ENCODE results near the gene HEATR5A.
"Not testable (repeated sequence)": the region's sequence is repeated elsewhere in the genome, so short reads cannot be mapped to it uniquely, and the experiment has no call there.

HEATR5A gene

DNA sequence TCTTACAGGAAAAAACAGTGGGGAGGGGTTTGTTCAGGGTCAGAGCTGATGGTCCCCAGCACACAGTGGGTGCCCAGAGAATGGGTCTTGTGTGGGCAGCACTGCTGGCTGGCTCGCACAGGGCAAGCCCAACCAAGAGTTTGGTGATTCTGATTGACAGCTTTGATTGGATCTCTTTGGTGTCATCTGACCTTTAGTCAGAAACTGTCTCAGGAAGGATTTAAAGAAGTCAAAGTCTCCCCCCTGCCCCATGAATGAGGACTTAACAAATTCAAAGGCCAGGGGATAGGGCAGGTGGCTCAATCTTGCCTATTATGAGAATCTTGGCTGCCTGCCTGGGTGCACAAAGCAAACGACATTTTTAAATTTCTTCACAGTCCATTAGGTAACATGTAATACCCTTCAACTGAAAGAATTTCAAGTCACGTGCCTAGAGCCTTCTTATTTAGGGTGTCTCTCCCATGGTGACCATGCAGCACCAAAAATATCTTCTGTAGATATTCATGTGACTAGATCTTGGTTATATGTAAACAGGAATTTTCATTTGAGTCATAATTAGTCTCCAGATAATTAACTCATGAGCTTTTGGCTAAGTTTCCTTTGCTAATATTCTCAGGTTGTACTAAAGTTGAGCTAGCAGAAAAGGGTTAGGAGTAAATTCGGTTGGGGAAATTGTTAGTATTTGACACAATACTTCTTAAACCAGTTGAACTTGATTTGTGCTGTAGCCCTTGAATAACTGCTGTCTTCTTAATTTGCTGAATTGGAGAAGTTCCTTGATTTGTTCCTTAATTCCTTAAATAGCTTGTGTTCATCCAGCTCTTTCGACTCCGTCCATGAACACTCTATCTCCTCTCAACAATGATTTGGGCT is 158.3 kb downstream of the HEATR5A start:
- TF ChIP-seq, protein P1, sequence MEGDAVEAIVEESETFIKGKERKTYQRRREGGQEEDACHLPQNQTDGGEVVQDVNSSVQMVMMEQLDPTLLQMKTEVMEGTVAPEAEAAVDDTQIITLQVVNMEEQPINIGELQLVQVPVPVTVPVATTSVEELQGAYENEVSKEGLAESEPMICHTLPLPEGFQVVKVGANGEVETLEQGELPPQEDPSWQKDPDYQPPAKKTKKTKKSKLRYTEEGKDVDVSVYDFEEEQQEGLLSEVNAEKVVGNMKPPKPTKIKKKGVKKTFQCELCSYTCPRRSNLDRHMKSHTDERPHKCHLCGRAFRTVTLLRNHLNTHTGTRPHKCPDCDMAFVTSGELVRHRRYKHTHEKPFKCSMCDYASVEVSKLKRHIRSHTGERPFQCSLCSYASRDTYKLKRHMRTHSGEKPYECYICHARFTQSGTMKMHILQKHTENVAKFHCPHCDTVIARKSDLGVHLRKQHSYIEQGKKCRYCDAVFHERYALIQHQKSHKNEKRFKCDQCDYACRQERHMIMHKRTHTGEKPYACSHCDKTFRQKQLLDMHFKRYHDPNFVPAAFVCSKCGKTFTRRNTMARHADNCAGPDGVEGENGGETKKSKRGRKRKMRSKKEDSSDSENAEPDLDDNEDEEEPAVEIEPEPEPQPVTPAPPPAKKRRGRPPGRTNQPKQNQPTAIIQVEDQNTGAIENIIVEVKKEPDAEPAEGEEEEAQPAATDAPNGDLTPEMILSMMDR (IDR thresholded peaks at IDR 0.05; ENCODE audit: low read depth, low read length) = no peak
- H3K4me3 ChIP-seq (ENCODE audit: low read depth, low read length) = no peak overlapping the region
- peak; percentile 52 for DNase-seq (ENCODE audit: low read depth, low spot score)
- in situ Hi-C loops (cut with HindIII; ENCODE audit: low sequenced_read_pairs) = no loop called here

DNA sequence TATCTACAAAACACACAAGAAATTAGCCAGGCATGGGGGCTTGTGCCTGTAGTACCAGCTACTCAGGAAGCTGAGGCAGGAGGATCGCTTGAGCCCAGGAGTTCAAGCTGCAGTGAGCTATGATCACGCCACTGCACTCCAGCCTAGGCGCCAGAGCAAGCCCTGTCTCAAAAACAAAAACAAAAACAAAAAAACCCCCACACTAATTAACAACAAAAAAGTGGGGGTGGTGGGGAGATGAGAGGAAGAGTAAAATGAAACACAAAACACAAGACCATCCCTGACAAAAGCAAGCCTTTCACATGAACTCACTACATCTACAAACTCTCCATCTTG is 158.9 kb downstream of the HEATR5A start:
- DNase-seq (ENCODE audit: low read depth, low spot score) = no peak
- in situ Hi-C loops (cut with HindIII; ENCODE audit: low sequenced_read_pairs) = no loop called here
- TF ChIP-seq, protein P1 (IDR thresholded peaks at IDR 0.05; ENCODE audit: low read depth, low read length) = no peak
- H3K4me3 ChIP-seq (ENCODE audit: low read depth, low read length) = no peak overlapping the region

DNA sequence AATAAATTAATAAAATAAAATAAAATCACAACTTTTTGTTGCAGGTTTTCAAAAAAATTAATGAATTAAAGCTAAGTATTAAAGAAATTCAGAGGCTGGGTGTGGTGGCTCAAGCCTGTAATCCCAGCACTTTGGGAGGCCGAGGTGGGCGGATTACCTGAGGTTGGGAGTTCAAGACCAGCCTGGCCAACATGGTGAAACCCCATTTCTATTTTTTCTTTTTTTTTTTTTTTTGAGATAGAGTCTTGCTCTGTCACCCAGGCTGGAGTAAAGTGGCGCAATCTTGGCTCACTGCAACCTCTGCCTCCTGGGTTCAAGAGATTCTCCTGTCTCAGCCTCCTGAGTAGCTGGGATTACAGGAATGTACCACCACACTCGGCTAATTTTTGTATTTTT is 161.3 kb downstream of the HEATR5A start:
- DNase-seq (ENCODE audit: low read depth, low spot score); H3K4me3 ChIP-seq (ENCODE audit: low read depth, low read length); in situ Hi-C loops (cut with HindIII; ENCODE audit: low sequenced_read_pairs): not testable (repeated sequence)

DNA sequence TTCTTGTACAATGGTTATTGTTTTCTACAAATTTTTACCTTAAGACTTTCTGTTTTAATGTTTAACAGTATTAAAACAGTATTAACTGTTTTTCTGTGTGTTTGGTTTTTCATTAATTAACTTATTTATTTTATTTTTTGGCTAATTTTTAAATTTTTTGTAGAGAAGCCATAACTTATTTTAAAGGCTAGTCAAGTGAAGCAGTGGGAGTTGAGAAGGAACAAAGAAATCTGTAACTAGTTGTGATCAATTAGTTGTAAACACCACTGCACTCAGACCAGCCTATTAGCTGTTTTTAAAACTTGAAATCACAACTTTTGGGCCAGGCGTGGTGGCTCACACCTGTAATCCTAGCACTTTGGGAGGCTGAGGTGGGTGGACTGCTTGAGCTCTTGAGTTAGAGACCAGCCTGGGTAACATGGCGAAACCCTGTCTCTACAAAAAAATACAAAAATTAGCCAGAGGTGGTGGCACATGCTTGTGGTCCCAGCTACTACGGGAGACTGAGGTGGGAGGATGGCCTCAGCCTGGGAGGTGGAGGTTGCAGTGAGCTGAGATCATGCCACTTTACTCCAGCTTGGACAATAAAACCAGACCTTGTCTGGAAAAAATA is 161.8 kb downstream of the HEATR5A start:
- no peak overlapping the region for H3K4me3 ChIP-seq (ENCODE audit: low read depth, low read length)
- DNase-seq (ENCODE audit: low read depth, low spot score) = no peak
- in situ Hi-C loops (cut with HindIII; ENCODE audit: low sequenced_read_pairs) = no loop called here
- TF ChIP-seq, protein P1 (IDR thresholded peaks at IDR 0.05; ENCODE audit: low read depth, low read length) = no peak

DNA sequence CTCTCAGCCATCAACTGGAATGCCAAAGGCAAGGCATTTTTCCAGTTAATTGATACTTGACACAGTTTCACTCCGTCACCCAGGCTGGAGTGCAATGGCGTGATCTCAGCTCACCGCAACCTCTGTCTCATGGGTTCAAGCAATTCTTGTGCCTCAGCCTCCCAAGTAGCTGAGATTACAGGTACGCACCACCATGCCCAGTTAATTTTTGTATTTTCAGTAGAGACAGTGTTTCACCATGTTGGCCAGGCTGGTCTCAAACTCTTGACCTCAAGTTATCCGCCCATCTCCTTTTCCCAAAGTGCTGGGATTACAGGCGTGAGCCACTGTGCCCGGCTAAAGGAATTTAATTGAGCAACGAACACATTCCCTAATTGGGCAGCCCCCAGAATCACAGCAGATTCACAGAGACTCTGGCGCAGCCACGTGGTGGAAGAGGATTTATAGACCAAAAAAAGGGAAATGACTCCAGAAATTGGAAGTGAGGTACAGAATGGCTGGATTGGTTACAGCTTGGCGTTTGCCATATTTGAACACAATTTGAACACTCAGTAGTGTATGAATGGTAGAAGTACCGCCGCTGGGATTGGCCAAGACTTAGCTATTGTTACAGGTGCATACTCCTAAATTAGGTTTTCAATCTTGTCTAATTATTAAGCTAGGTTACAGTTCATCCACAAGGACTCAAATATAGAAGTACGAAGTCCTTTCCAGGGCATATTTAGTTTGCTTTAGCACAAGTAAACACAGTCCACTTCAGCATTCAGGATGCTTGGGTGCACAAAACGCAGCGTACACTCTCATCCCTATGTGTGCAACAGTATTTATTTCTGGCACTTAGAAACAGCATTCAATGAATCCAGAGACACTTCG is 162.6 kb downstream of the HEATR5A start:
- DNase-seq (ENCODE audit: low read depth, low spot score); H3K4me3 ChIP-seq (ENCODE audit: low read depth, low read length); in situ Hi-C loops (cut with HindIII; ENCODE audit: low sequenced_read_pairs): not testable (repeated sequence)

DNA sequence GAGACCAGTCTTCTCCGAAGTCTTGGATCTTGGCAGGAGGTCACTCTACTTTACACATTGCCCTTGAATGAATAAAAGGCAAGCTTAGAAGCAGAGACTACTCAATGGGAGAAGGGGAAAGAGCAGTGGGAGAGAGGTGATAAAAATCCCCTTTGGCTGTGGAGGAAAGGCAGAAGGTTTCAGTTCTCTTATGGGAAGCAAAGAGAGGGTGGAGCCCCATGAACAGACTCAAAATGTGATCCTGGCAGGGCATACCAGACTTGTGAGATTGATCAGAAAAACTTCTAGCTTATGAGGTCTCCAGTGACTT is 163.2 kb downstream of the HEATR5A start:
- in situ Hi-C loops (cut with HindIII; ENCODE audit: low sequenced_read_pairs) = no loop called here
- no peak overlapping the region for H3K4me3 ChIP-seq (ENCODE audit: low read depth, low read length)
- TF ChIP-seq, protein P1 (IDR thresholded peaks at IDR 0.05; ENCODE audit: low read depth, low read length) = no peak
- DNase-seq (ENCODE audit: low read depth, low spot score) = no peak

DNA sequence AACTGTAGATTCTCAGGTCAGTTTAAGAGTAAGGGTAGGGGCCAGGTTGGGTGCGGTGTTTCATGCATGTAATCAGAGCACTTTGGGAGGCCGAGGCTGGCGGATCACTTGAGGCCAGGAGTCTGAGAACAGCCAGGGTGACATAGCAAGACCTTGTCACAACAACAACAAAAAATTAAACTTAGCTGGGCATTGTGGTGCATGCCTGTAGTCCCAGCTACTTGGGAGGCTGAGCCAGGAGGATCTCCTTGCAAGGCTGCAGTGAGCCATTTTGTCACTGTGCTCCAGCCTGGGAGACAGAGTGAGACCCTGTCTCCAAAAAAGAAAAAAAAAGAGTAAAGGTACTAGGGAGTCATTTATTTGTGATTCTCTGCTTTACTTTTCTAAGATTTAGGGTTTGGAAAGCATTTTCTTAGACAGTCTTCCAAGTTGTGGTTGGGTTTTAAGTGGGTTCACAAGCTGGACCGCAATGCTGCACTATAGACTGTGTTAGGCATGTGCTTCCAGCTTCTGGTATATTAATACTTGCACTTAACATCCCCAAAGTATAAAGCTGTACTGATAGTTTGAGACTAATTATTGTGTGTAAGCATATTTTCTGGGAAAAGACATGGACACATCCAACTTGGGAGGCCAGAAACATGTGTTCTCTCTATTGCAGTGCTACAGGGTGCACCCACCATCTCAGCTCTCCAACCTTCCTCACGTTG is 163.7 kb downstream of the HEATR5A start:
- in situ Hi-C loops (cut with HindIII; ENCODE audit: low sequenced_read_pairs) = no loop called here
- no peak for DNase-seq (ENCODE audit: low read depth, low spot score)
- TF ChIP-seq, protein P1 (IDR thresholded peaks at IDR 0.05; ENCODE audit: low read depth, low read length) = no peak
- no peak overlapping the region for H3K4me3 ChIP-seq (ENCODE audit: low read depth, low read length)

DNA sequence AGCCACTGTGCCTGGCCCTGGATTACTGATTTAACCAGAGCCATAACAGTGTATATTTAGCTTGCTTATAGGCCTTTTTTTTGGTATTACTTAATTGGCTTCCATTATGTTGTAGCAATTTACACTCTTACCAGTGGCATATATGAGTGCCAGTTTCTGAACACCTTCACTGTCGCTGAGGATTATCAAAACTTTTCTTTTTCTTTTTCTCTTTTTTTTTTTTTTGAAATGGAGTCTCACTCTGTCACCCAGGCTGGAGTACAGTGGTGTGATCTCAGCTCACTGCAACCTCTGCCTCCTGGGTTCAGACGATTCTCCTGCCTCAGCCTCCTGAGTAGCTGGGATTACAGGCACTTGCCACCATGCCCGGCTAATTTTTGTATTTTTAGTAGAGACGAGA is 164.4 kb downstream of the HEATR5A start:
- in situ Hi-C loops (cut with HindIII; ENCODE audit: low sequenced_read_pairs); H3K4me3 ChIP-seq (ENCODE audit: low read depth, low read length); DNase-seq (ENCODE audit: low read depth, low spot score): not testable (repeated sequence)
